ENCODE data around the gene CDC45.
A peak's percentile ranks its signal among the peaks of the same experiment; 100 is the strongest.

Gene CDC45

DNA sequence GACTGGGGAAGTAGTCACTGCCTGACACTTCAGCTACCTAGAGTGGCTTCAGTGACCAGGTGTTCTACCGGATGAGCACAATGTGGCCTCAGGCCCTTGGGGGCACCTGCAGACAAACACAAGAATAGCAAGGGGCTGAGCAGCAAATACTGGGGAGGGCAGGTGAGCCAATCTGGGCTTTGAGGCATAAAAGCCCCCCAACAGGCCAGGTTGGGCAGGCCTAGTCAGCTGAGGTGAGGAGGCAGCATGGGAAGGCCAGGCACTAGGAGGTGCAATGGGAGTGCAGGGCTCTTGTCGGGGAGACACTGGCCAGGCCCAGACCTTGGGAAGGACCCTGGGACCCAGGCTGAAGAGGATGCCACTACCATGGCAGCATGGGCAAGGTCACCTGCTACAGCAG lies 9.7 kb upstream of the CDC45 start:
- no peak for DNase-seq

DNA sequence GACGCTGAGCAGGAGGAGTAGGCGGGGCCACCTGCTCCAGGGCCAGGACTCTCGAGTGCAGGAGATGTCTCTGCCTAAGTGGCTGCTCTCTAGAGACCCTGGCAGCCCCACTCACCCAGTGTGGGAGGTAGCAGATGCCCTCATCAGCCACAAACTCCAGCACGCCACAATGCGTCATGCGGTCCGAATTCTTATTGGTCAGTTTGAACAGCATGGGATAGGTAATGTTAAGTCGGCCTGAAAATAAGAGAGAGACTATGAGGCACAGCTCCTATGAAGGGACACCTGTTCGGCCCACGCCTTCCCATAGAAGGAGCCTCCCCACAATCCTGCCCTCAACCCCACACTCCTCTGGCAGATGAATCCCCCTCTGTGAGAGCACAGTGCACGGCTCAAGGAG lies 8.1 kb upstream of the CDC45 start:
- DNase-seq: no peak

DNA sequence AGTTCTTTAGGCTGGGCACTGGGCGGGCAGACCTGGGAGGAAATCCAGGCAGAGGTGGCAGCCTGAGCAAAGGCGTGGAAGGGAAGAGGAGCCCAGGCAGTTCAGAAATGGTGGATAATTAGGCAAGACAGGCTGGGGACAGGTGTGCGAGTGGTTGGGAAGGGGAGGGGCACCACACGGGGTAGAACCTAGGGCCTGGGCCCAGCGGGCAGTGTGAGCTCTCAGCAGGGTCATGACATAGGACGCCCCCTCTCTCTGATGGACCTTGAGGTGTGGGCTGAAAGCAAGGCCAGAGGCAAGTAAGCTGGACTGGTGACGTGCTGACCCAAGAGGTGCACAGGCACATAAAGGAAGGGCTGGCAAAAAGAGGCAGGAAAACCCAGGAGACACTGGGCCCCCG lies 7.5 kb upstream of the CDC45 start:
- DNase-seq: no peak

DNA sequence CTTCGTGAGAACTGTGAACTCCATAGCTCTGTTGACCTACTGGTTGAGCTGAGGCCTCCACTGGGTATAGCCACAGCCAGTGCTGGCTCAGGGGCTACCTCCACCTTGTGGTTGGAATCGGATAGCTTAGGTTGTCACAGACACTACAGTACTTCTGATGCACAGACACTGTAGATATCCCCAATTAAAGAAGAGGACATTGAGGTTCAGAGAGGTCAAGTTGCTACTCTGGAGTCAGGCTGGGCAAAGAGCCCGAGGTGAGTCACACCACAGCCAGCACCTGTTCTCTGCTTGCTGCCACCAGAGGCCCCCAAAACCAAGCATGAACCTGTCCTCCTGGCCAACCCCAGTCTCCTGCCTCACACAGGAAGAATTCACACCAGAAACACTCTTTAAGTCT lies 6.1 kb upstream of the CDC45 start:
- DNase-seq: no peak

DNA sequence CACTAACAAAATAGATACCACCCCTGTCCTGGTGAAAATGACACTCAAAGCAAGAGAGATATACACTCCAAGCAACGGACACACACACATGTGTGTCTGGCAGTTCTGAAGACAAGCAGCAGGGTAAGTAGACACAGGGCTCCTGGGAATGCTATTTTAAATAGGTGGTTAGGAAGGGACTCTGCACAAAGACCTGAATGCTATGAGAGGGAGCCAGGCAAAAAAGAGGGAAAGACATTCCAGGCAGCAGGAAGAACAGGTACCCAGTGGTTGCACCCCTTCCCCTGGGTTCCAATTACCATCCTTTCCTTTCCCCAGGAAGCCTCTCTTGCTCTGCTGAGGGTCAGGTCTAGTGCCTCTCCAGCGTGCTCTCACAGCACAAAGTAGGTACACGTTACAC lies 3.7 kb upstream of the CDC45 start:
- no peak for DNase-seq

DNA sequence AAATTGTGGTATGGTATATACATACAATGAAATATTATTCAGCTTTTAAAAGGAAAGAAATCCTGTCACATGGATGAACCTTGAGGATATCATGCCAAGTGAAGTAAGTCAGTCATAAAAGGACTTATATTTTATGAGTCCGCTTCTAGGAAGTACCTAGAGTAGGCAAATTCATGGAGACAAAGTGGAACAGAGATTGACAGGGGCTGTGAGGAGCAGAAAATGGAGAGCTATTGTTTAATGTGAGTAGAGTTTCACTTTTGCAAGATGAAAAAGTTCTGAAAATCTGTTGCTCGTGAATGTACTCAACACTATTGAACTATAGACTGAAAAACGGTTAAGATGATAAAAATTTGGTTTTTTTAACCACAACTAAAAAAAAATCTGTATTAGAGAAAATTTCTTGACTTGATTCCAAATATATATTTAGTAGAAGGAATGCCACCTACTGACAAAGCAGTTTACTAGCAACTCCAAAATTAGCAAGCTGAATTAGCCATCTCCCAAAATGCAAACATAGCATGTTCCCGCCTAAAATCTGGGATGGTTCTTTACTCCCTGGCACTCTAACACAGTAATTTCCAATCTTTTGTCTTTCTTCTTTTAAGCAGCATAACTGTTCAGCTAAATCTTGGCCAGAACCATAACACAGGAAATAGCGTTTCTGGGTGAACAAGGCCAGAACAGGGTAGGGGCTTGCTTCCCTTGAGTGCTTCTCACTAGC lies 2.2 kb upstream of the CDC45 start:
- DNase-seq: no peak

DNA sequence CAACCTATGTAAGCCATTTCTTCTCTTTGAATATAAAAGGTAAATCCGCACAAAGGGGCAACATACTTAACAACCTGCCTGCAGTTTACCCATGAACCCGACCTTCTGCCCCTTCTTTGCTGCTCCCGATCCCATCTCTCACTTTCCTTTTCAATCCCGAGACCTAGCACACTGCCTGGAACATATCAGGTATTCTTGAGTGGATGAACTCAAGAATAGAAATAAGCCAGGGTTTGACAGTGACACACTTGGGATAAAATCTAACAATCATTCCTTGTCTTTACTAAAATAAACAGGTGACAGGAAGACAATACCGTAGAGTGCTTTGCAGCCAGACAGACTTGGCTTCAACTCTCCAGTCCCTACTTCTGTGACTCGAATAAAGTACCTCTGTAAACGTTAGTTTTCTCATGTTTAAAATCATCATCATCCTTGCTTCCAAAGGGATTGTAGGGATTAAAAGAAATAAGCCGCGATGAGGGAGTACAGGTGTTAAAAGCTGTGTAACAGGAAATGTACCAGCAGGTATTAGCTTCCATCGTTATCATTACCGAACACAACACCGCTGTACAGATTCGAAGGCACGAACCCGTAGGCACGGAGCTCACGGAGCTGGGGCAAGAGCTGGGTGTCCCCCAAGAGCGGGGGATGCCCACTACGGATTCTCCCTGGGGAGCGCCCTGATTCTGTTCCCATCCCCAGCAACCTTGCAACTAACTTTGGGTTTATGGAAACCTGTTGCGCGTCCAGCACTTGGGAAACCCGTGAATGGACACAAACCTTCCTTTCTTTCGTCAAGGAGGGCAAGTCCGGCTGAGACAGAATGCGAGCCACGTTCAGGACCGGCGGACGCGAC lies 1.4 kb upstream of the CDC45 start:
- DNase-seq: peak; percentile 1

DNA sequence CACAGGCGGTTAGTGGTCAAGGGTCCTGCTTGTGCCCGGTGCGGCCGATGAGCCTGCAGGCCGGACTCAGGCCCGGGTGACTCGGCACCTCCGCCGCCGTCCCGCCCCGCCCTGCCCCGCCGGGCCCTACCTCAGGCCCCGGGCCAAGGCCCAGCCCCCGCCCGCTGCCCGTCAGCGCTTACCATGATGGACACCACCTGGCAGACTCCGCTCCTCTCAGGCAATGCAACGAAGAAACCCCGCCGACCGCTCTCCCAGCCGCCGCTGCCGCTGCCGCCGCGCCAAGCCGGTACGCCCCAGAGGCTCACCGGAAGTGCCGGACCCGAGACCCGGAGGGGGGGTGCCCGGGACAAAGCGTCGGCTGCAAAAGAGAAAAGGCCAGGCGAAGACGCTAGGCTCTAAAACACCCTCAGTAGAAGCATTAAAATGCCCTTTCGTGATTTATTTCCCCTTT lies 792 bp upstream of the CDC45 start, which contains the start of gene UFD1:
TSS of gene UFD1 (minus strand) at position 293 of the 454 bp plus-strand sequence. CDS start at position 185, 108 bp downstream.
- DNase-seq: peak; percentile 72

DNA sequence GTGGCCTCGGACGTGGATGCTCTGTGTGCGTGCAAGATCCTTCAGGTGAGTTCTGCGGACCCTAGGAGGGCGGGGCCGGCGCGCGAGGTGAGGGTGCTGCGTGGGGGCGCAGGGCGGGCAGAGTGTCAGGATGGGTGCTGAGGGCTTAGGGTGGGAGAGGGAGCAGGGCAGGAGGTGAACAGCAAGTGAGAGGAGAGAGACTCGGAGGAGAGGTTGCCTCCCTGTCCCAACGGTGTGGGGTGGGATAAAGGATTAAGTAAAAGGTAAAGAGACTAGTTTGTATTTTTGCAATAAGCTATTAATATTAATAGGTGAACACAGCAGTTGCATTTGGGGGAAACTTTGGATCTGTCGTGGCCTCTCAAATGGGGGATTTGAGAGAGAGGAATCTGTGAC lies 451 bp downstream of the CDC45 start:
- DNase-seq: no peak

DNA sequence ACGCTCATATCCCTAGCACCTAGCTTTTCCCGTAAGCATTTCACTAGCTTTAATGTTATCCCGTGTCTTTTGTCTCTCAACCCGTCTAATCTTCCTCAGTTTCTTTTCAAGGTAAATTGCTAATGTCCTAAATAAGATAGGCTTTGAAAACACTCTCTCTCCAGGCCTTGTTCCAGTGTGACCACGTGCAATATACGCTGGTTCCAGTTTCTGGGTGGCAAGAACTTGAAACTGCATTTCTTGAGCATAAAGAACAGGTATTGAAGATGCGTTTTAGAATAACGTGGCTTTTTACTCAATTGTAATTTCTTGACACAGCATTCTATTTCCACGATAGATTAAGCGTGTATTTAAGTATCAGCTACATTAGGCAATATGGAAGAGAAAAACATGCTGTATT lies 1.1 kb downstream of the CDC45 start:
- DNase-seq: no peak

DNA sequence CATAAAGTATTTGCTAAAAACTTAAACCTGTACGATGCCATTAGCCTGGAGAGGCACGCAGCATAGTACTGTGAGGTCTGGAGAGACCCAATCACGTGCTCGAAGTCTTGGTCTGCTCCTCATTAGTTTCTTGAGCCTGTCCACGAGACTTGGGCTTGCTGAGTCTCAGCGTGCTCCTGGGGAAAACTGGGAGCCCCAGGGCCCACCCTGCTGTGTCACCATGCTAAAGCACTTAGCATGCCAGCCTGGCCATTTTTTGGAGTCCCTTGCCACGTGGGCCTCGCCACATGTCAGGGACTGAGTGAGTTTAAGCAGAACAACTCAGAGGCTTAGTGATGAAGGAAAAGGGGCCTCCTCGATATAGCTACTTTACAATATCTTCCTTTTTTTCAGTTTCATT lies 2.6 kb downstream of the CDC45 start:
- DNase-seq: no peak

DNA sequence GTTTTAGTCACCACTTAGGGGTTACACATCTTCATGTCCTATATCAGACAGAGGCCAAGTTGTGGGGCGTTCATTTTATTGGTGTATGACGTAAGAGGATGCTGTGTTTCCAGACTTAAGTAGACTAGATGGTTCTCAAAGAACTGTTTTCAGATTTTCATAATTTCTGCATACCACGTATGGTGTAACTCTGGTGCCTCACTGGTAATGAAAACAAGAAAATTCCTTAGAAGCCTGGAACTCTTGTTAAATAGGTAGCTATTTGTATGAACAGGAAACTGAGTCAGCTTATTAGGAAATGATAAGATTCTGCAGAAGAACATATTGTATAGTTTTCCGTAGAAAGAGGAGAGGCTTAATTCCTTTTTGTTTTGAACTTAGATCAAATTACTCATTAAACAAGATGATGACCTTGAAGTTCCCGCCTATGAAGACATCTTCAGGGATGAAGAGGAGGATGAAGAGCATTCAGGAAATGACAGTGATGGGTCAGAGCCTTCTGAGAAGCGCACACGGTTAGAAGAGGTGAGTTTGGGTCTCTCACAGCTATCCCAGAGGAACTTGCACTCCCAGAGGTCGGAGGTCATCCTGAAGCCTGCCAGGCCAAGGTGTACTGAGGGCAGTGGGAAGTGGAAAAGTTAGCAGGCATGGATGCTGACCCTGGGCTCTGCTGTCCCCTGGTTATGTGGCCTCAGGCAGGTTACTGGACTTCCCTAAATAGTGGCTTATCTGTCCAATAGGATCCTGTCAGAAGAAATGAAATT lies 3.9 kb downstream of the CDC45 start:
- no peak for DNase-seq

DNA sequence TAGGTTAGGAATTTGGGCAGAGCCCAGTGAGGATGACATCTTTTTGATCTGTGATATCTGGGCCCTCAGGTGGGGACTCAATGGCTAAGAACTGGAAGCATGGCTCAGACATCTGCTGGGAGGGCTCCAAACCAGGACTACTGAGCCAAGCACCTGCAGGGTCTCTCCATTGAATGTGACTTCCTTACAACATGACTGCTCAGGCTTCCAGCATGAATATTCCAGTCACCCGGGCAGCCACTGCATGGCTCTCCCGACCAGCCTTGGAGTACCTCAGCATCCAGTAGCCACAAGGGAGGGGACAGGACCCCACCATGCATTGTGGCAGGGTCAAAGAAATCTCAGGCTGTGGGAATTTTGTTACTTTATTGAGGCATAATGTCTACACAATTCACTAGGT lies 8.6 kb downstream of the CDC45 start:
- DNase-seq: no peak

DNA sequence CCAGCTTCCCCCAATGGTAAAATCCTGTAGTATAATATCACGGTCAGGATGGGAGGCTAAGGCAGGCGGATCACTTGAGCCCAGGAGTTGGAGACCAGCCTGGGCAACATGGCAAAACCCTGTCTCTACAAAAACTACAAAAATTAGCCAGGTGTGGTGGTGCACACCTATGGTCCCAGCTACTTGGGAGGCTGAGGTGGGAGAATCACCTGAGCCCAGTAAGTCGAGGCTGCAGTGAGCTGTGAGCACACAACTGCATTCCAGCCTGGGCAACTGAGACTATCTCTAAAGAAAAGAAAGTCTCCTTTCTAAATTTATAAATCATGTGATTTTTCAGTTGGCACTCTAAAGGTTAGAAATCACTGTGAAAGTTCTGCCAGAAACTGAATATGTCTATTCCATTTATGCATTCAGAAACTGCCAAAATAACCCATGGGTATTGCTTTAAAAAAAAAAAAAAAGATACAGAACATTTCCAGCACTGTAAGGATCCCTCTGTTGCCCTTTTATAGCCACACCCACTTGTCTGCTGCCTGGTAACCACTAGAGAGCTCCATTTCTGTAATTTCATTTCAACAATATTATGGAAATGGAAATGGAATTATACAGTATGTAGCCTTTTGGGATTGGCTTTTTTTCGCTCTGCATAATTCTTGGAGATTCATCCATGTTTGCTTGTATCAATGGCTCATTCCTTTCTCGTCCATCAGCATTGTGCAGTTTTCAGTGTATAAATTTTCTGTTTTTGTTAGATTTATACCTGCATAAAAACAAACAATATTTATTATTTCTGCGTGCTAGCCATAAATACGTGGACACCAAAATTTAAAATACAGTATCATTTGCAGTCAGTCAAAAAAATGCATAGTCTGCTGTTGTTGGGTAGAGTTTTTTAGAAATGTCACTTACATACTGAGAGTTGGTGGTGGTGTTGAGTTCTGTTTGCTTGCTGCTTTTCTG lies 9.4 kb downstream of the CDC45 start:
- no peak for DNase-seq

DNA sequence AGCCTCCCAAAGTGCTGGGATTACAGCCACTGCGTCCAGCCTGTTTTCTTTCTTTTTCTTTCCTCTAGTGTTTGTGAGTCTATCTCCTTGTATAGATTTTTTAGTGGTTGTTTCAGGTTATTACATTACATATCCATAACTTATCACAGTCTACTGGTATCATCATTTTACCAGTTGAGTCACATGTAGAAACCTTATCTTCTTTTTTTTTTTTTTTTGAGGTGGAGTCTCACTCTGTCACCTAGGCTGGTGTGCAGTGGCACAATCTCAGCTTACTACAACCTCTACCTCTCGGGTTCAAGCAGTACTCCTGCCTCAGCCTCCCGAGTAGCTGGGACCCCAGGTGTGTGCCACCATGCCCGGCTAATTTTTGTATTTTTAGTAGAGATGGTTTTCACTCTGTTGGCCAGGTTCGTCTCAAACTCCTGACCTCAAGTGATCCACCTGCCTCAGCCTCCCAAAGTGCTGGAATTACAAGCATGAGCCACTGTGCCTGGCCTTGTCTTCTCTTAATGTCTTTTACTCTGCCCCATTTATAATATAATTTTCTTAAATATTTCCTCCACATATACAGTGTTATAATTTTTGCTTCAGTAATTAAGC lies 11.0 kb downstream of the CDC45 start:
- no peak for DNase-seq

DNA sequence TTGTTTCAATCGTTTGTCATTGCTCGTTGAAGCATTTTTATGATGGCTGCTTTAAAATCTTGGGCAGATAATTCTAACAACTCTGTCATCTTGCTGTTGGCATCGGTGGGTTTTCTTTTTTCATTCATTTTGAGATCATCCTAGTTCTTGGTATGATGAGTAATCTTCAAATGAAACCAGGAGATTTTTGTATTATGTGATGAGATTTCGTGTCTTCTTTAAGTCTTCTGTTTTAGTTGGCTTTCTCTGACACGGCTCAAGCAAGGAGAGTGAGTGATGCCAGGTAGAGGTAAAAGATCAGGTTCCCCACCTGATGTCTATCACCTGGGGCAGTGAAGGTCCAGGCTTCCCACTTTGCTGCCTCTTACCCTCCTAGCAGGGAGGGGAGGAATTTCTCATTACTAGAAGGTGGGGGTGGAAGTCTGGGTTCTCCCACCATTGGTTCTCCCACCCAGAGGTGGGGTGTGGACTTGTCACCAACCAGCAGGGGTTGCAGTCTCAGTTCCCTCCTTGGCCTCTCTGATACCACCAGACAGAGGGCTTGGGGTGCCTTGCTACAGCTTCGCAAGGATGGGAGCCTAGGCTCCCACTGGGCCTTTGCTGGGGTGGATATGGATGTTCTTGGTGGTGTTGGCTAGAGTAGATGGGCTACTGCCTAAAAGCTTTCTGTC lies 12.9 kb downstream of the CDC45 start:
- DNase-seq: no peak

DNA sequence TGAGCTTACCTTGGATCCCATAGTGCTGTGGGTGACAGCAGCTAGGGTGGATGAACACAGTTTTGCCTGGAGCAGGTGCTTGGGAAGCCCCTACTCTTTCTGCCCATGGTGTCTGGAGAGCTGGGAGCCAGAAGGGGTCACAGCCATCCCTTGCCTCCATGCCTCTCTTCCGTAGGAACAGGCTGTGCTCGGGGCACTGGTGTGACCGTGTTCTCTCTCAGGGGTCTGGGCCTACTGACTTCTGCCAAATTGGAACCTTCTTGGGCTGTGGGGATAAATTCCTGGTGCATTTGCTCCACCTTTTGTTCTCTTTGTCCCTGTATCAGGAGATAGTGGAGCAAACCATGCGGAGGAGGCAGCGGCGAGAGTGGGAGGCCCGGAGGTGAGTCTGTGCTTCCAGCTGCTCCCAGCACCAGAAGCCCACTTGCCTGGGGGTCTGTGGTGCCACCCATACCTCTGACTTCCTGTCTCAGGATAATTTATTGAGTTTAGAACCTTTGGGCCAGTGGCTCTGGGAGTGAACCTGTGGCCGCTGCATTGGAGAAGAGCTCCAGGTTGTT lies 14.4 kb downstream of the CDC45 start:
- DNase-seq: no peak

DNA sequence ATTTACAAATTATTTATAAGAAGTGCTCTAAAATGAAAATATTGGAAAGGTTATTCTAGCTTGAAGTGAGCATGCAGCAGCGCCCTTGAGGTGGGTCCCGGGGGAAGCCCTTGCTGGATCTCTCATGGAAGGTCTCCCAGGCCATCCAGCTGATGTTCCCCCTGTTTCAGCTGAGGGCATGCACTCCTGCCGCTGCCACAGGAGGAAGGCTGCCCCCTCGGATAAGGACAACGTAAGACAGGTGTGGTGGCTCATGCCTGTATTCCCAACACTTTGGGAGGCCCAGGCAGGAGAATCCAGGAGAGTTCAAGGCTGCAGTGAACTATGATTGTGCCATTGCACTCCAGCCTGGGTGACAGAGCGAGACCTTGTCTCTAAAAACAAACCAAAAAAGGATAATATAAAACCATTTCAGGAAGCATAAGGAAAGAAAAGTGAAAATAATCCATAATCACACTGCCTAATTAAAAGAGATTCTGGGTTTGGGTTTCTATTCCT lies 15.0 kb downstream of the CDC45 start:
- no peak for DNase-seq

DNA sequence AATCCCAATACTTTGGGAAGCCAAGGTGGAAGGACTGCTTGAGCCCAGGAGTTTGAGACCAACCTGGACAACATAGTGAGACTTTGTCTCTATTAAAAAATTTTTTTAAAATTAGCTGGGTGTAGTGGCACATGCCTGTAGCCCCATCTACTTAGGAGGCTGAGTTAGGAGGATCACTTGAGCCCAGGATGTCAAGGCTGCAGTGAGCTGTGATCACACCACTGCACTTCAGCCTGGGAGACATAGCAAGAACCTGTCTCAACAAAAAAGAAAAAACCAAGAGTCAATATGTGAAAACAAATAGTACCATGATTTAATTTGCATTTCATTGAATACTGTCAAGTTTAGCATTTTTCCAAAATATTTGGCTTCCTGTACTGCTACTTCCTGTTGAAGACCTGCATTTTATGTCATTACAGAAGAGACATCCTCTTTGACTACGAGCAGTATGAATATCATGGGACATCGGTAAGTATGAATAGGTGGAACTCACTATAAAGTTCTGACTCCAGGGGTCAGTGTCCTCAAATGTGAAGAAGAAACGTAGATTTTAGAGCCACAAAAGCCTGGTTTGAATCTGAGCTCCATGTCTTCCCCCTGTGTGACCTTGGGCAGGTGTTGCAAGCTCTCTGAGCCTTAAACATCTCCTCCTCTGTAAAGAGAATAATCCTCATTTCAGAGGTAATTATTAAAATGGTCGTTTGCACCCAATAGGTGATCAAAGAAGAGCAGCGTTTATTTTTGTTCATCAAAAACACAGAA lies 16.0 kb downstream of the CDC45 start:
- no peak for DNase-seq

DNA sequence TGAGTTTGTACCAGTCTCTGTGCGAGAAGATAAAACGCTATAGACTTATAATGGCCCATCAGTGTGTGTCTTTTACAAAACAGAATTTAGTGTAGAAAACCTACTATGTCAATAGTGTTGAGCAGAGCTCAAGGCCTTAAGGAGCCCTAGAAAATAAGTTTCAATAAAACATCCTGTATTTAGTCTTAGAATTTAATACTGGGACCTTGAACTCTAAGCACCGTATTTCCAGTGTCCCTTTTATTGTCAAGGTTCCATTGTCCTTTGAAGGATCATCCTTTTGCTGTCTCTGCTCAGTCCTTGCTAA lies 16.6 kb downstream of the CDC45 start:
- no peak for DNase-seq

Measured in T-helper 9 cell (primary cell).